NCI-H1694 (cell line): ENCODE results near the gene C20orf204.
"Not testable (repeated sequence)": the region's sequence is repeated elsewhere in the genome, so short reads cannot be mapped to it uniquely, and the experiment has no call there.

Source experiments
- DNase-seq: peaks from one replicate; lab custom pipeline; 2025; lab: John Stamatoyannopoulos, UW

Gene C20orf204, protein sequence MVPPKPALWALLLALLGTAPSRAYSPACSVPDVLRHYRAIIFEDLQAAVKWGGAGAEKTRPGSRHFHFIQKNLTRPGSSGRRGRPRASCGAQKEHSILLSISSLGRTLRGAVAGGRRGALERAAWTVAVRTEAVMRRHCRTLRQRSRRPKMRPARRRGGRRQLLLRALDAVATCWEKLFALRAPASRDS

DNA sequence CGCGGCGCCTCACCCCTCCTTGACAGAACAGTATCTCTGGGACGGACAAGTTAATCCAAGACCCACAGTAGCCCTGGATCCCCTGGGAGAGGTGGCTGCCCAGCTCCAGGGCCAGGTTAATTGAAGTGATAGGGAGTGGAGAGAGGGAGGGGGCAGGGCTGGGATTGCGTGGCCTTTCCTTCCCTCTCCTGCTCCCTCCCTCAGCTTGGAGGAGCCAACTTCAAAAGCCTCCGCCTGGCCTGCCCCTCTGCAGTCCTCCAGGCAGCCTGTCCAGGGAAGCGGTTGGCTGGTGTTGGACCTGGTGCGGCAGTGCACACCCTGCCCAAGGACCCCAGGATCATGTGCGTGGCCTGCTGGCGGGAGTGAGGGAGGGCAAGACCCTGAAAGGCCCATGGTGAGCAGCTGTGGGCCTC lies at the start of gene C20orf204:
Gene C20orf204 (plus strand): TSS at position 250 of the 413 bp plus-strand sequence. CDS start 142 bp downstream, at position 392.
- DNase-seq: no peak

DNA sequence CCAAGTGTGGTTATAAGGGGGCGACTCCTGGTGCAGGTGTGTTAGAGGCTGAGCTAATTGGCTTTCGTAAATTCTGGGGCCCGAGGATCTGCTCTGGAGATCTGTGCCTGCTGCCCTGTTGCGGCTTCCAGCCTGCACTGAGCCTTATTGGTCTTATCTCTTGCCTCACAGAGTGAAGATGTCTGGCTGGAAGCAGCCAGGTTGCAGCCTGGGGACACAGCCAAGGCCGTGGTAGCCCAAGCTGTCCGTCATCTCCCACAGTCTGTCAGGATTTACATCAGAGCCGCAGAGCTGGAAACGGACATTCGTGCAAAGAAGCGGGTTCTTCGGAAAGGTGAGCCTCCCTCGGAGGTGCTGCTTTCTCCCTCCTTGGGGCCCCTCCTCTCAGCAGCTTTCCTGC lies 35.1 kb upstream of the C20orf204 start:
- no peak for DNase-seq

DNA sequence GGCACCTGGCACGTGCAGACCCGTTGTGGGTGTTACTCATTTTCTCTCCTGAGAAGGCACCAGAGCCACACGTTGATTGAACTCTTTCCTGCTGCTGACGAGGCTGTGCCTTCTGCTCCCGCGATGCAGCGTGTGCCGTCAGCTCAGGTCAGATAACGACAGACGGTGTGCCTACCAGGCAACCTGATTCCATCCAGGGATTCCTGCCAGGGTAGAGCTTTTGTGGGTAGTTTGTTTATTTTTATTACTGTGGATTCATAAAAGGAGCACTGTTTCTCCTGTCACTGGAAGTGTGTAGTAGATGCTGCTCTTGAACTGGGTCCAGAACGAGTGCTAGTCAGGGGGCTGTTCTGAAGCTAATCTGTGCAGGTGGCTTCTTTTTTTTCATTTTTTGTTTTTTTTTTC lies 34.4 kb upstream of the C20orf204 start:
- peak; percentile 87 for DNase-seq

- DNase-seq: no peak
Measured at GRCh38 chr20:64003960-64004725, 31.8 kb upstream of the C20orf204 start.

- no peak for DNase-seq
Measured at GRCh38 chr20:64005394-64005793, 30.6 kb upstream of the C20orf204 start.

GRCh38 chr20:64006490-64006889 lies 29.5 kb upstream of the C20orf204 start:
- no peak for DNase-seq

- no peak for DNase-seq
Measured at GRCh38 chr20:64006902-64007301, 29.1 kb upstream of the C20orf204 start.

- DNase-seq: no peak
Measured at GRCh38 chr20:64009811-64010387, 26.1 kb upstream of the C20orf204 start.

- DNase-seq: no peak
Measured at GRCh38 chr20:64010711-64011237, 25.2 kb upstream of the C20orf204 start.

DNA sequence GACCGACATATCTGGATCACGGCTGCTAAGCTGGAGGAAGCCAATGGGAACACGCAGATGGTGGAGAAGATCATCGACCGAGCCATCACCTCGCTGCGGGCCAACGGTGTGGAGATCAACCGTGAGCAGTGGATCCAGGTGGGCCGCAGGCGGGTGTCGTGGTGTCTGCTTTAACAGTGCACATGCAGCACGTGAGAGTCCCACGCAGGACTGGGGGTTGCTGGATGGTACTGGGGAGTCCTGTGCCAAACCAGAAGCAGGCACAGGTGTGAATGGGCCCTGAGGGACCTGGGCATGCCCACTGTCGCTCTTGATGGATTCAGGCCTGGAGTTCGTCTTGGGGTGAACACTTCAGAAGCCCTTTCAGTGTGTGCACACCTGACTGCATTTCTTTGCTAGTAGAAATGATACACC lies 24.6 kb upstream of the C20orf204 start:
- no peak for DNase-seq

DNA sequence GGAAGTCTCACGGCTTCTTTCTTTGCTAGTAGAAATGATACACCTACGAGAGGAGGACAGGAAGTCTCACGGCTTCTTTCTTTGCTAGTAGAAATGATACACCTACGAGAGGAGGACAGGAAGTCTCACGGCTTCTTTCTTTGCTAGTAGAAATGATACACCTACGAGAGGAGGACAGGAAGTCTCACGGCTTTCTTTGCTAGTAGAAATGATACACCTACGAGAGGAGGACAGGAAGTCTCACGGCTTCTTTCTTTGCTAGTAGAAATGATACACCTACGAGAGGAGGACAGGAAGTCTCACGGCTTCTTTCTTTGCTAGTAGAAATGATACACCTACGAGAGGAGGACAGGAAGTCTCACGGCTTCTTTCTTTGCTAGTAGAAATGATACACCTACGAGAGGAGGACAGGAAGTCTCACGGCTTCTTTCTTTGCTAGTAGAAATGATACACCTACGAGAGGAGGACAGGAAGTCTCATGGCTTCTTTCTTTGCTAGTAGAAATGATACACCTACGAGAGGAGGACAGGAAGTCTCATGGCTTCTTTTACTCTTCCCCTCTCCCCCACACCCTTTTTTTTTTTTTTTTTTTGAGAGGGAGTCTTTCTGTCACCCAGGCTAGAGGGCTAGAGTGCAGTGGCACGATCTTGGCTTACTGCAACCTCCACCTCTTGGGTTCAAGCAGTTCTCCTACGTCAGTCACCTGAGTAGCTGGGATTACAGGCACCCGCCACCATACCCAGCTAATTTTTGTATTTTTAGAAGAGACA lies 23.4 kb upstream of the C20orf204 start:
- DNase-seq: not testable (repeated sequence)

- no peak for DNase-seq
Measured at GRCh38 chr20:64015635-64016034, 20.3 kb upstream of the C20orf204 start.

DNA sequence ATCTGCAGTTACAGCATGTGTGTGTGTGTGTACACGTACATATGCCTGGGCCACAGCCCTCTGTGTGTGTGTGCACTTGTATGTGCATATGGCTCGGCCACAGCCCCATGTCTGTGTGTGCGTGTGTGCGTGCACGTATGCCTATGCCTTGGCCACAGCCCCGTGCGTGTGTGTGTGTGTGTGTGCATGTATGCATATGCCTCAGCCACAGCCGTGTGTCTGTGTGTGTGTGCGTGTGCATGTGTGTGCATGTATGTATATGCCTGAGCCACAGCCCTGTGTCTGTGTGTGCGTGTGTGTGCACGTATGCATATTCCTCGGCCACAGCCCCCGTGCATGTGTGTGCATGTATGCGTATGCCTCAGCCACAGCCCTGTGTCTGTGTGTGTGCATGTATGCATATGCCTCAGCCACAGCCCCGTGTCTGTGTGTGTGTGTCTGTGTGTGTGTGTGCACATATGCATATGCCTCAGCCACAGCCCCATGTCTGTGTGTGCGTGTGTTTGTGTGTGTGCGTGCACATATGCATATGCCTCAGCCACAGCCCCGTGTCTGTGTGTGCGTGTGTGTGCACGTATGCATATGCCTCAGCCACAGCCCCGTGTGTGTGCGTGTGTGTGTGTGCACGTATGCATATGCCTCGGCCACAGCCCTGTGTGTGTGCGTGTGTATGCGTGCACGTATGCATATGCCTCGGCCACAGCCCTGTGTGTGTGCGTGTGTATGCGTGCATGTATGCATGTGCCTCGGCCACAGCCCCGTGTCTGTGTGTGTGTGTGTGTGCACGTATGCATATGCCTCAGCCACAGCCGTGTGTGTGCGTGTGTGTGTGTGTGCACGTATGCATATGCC lies 14.6 kb upstream of the C20orf204 start:
- DNase-seq: no peak

GRCh38 chr20:64022671-64023360 lies 13.2 kb upstream of the C20orf204 start:
- DNase-seq: no peak

- no peak for DNase-seq
Measured at GRCh38 chr20:64023361-64024140, 12.4 kb upstream of the C20orf204 start.

- no peak for DNase-seq
Measured at GRCh38 chr20:64024141-64024990, 11.6 kb upstream of the C20orf204 start.

DNA sequence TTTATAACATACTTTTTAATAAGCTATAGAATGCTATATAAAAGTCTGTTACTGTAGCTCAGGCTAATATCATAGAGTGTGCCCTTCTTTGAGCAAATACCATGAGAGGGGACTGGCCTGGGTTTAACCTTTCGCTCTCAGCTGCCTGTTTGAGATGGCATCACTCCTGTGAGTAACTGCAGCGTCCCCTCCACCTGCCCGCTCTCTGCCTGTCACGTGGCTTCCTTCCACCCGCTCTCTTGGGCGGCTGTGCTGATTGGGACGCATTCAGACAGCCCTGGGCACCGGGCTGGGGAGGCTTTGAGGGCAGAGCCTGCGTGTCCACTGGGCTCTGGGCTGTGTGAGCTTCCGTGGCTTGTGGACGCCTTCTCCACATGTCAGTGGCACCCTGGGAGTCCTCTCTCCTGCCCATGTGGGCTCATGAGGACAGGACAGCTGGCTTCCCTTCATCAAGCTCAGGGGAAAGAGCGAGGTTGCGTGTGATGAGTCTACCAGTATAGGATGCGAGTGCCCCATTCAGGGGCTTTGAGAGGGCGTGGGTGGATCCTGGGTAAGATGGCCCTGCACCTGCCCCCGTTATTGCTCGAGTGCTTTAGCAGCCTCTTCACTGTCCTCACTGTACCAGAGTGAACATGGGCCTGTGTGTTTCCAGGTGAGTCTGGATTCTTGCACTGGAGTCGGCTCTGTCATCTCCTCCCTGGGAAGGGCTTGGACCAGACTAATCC lies 10.7 kb upstream of the C20orf204 start:
- DNase-seq: no peak

- no peak for DNase-seq
Measured at GRCh38 chr20:64025826-64026412, 10.1 kb upstream of the C20orf204 start.
